GM23338 (cell line): ENCODE measurements around the gene TMEM132D. TPM values are rescaled to one million over a fixed set of nuclear protein-coding genes. Genes with fewer than 3 reads are reported as not detected.

ENCODE experiments used
- ATAC-seq: fragments of 200-7000 bp; cut with Tn5 transposase; 3 replicates; pipeline ENCODE4 v1.9.1; 2020
- DNase-seq: peaks from one replicate; pipeline ENCODE4 v3.0.0-alpha.2; 2015; ENCODE audit warnings: low spot score
- H2AFZ ChIP-seq: fragments of 200-600 bp; sonication (generic); 2 replicates; pipeline ENCODE4 v1.8.0; 2016; ENCODE audit warnings: antibody characterized with exemption, mild to moderate bottlenecking, moderate library complexity
- H3F3A ChIP-seq: fragments of 200-600 bp; sonication (generic); replicated peaks from 2 replicates; pipeline ENCODE4 v1.8.0; 2017; ENCODE audit warnings: antibody characterized with exemption, mixed run types, low read depth
- H3K27ac ChIP-seq: fragments of 200-600 bp; sonication (generic); 2 replicates; pipeline ENCODE4 v1.6.1; 2016; ENCODE audit warnings: low read depth
- H3K27me3 ChIP-seq: fragments of 200-600 bp; sonication (generic); 2 replicates; pipeline ENCODE4 v1.8.0; 2016; ENCODE audit warnings: mild to moderate bottlenecking, mixed run types, moderate library complexity; ENCODE audit not compliant: insufficient read depth
- H3K36me3 ChIP-seq: fragments of 200-600 bp; sonication (generic); 2 replicates; pipeline ENCODE4 v1.8.0; 2016; ENCODE audit warnings: mild to moderate bottlenecking; ENCODE audit not compliant: insufficient read depth
- H3K4me1 ChIP-seq: fragments of 200-600 bp; sonication (generic); 2 replicates; pipeline ENCODE4 v1.8.0; 2016; ENCODE audit warnings: mild to moderate bottlenecking, moderate library complexity; ENCODE audit not compliant: insufficient read depth
- H3K4me2 ChIP-seq: fragments of 200-600 bp; sonication (generic); 2 replicates; pipeline ENCODE4 v1.7.1; 2017; ENCODE audit warnings: mixed run types
- H3K4me3 ChIP-seq: fragments of 200-600 bp; sonication (generic); 2 replicates; pipeline ENCODE4 v1.6.1; 2016; ENCODE audit warnings: mixed run types
- H3K79me2 ChIP-seq: fragments of 200-600 bp; sonication (generic); replicated peaks from 2 replicates; pipeline ENCODE4 v1.8.0; 2017; ENCODE audit warnings: mild to moderate bottlenecking; ENCODE audit not compliant: insufficient read depth
- H3K9me2 ChIP-seq: fragments of 200-600 bp; sonication (generic); 2 replicates; pipeline ENCODE4 v1.8.0; 2017; ENCODE audit not compliant: insufficient read depth
- H4K20me1 ChIP-seq: fragments of 200-600 bp; sonication (generic); replicated peaks from 2 replicates; pipeline ENCODE4 v1.8.0; 2017; ENCODE audit warnings: mild to moderate bottlenecking; ENCODE audit not compliant: insufficient read depth
- H3K27ac Mint-ChIP-seq: 2 replicates; pipeline ENCODE4 v1.8.0; 2020; ENCODE audit warnings: inconsistent platforms, mild to moderate bottlenecking, moderate library complexity, mixed read lengths
- H3K27me3 Mint-ChIP-seq: 3 replicates; pipeline ENCODE4 v1.8.0; 2022; ENCODE audit warnings: low read depth, mild to moderate bottlenecking, moderate library complexity, mixed read lengths, inconsistent platforms; ENCODE audit not compliant: insufficient read depth, poor library complexity
- H3K36me3 Mint-ChIP-seq: 3 replicates; pipeline ENCODE4 v1.8.0; 2021; ENCODE audit warnings: low read depth, mild to moderate bottlenecking, inconsistent platforms, moderate library complexity, mixed read lengths
- H3K4me1 Mint-ChIP-seq: 3 replicates; pipeline ENCODE4 v1.8.0; 2020; ENCODE audit warnings: mild to moderate bottlenecking, inconsistent platforms, mixed read lengths
- H3K4me3 Mint-ChIP-seq: 3 replicates; pipeline ENCODE4 v1.8.0; 2021; ENCODE audit warnings: moderate library complexity, mild to moderate bottlenecking, inconsistent platforms, mixed read lengths
- H3K9me3 Mint-ChIP-seq: 3 replicates; pipeline ENCODE4 v1.8.0; 2020; ENCODE audit warnings: moderate library complexity, mild to moderate bottlenecking, inconsistent platforms, mixed read lengths
- EZH2 ChIP-seq: fragments of 200-600 bp; sonication (generic); IDR thresholded peaks from one replicate; pipeline ENCODE4 v1.8.0; 2017; ENCODE audit warnings: antibody characterized with exemption, mild to moderate bottlenecking, low read depth; ENCODE audit not compliant: unreplicated experiment
- JUNB ChIP-seq: IDR thresholded peaks from one replicate; pipeline ENCODE4 v1.6.1; 2016; ENCODE audit warnings: antibody characterized with exemption; ENCODE audit not compliant: unreplicated experiment
- NANOG ChIP-seq: IDR thresholded peaks from 2 replicates; pipeline ENCODE4 v1.6.1; 2016; ENCODE audit warnings: antibody characterized with exemption, borderline replicate concordance
- POLR2AphosphoS5 ChIP-seq: IDR thresholded peaks from 2 replicates; pipeline ENCODE4 v1.6.1; 2016; ENCODE audit warnings: antibody characterized with exemption, low read depth
- STAT1 ChIP-seq: IDR thresholded peaks from one replicate; pipeline ENCODE4 v1.6.1; 2016; ENCODE audit warnings: antibody characterized with exemption; ENCODE audit not compliant: unreplicated experiment
- ZNF331 ChIP-seq: fragments of 250-450 bp; sonication (Bioruptor Pico); IDR thresholded peaks from 2 replicates; pipeline ENCODE4 v1.5.0; 2020; ENCODE audit warnings: low read depth, mild to moderate bottlenecking, moderate library complexity
- polyA plus RNA-seq: library from polyadenylated mRNA; unstranded; fragments of >200 nt; fragmentation: Nextera tagmentation; extraction: Ambion mirVana; gene quantifications from 2 replicates; pipeline ENCODE4 v1.2.1, GENCODE V29; 2016
- total RNA-seq: library from RNA; depleted of rRNA; stranded (reverse); fragments of >200 nt; shearing (Covaris generic); gene quantifications from 2 replicates; pipeline ENCODE4 v1.2.3, GENCODE V29; 2014
- TF ChIP-seq, protein P1 (sequence below): fragments of 250-450 bp; sonication (Bioruptor Pico); IDR thresholded peaks from 2 replicates; pipeline ENCODE4 v1.5.0; 2020; ENCODE audit warnings: mild to moderate bottlenecking, moderate library complexity

The TMEM132D gene
- total and polyA plus RNA-seq, 2 experiments from 2014 or later, result 0.44 to 5.3 TPM

DNA sequence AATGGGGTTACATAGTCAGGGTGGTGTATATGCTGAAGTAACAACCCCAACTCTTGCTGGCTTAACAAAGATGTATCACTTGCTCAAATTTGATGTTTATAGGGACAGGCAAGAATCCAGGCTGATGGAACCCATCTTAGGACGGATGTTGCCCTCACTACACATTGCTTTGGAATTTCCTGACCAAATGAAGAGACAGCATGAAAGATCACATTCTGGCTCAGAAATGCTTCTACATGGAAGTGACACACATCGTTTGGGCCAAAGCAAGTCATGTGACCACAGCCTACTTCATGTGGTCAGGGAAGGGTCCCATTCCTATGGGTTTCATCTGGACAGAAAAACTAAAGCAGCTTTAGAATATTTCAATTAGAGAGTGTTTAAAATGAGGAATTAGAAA is 345.8 kb downstream of the TMEM132D start (continued):
- TF ChIP-seq, protein P1, sequence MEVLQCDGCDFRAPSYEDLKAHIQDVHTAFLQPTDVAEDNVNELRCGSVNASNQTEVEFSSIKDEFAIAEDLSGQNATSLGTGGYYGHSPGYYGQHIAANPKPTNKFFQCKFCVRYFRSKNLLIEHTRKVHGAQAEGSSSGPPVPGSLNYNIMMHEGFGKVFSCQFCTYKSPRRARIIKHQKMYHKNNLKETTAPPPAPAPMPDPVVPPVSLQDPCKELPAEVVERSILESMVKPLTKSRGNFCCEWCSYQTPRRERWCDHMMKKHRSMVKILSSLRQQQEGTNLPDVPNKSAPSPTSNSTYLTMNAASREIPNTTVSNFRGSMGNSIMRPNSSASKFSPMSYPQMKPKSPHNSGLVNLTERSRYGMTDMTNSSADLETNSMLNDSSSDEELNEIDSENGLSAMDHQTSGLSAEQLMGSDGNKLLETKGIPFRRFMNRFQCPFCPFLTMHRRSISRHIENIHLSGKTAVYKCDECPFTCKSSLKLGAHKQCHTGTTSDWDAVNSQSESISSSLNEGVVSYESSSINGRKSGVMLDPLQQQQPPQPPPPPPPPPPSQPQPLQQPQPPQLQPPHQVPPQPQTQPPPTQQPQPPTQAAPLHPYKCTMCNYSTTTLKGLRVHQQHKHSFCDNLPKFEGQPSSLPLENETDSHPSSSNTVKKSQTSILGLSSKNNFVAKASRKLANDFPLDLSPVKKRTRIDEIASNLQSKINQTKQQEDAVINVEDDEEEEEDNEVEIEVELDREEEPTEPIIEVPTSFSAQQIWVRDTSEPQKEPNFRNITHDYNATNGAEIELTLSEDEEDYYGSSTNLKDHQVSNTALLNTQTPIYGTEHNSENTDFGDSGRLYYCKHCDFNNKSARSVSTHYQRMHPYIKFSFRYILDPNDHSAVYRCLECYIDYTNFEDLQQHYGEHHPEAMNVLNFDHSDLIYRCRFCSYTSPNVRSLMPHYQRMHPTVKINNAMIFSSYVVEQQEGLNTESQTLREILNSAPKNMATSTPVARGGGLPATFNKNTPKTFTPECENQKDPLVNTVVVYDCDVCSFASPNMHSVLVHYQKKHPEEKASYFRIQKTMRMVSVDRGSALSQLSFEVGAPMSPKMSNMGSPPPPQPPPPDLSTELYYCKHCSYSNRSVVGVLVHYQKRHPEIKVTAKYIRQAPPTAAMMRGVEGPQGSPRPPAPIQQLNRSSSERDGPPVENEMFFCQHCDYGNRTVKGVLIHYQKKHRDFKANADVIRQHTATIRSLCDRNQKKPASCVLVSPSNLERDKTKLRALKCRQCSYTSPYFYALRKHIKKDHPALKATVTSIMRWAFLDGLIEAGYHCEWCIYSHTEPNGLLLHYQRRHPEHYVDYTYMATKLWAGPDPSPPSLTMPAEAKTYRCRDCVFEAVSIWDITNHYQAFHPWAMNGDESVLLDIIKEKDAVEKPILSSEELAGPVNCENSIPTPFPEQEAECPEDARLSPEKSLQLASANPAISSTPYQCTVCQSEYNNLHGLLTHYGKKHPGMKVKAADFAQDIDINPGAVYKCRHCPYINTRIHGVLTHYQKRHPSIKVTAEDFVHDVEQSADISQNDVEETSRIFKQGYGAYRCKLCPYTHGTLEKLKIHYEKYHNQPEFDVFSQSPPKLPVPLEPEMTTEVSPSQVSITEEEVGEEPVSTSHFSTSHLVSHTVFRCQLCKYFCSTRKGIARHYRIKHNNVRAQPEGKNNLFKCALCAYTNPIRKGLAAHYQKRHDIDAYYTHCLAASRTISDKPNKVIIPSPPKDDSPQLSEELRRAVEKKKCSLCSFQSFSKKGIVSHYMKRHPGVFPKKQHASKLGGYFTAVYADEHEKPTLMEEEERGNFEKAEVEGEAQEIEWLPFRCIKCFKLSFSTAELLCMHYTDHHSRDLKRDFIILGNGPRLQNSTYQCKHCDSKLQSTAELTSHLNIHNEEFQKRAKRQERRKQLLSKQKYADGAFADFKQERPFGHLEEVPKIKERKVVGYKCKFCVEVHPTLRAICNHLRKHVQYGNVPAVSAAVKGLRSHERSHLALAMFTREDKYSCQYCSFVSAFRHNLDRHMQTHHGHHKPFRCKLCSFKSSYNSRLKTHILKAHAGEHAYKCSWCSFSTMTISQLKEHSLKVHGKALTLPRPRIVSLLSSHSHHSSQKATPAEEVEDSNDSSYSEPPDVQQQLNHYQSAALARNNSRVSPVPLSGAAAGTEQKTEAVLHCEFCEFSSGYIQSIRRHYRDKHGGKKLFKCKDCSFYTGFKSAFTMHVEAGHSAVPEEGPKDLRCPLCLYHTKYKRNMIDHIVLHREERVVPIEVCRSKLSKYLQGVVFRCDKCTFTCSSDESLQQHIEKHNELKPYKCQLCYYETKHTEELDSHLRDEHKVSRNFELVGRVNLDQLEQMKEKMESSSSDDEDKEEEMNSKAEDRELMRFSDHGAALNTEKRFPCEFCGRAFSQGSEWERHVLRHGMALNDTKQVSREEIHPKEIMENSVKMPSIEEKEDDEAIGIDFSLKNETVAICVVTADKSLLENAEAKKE (CRISPR knock-in tag), result no peak

DNA sequence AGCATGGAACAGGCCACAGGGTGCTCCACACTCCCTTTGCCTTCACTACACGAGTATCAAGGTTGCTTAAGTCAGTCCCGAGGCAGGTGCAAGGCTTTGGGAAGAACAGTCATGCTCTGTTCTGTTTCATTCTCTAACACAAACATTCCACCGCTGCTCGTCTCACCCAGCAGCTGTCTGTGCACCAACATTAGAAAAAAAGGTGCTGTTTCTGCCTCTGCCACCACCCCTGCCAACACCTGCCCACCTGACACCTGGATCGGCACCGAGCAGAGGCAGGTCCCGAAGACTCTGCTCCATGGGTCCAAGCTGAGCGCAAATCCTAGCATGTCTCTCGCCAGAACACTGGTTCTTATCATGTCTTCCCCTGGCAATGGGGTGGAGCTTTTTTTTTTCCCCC is 347.7 kb downstream of the TMEM132D start:
- Histone ChIP-seq H4K20me1 (no peaks in the 10 kb centered on the region), H3K27ac (no peak overlapping the region), H2AFZ (no peak overlapping the region), H3K4me1 (no peaks in the 10 kb centered on the region), H3K4me2 (no peak overlapping the region), H3K4me3 (no peak overlapping the region), H3K79me2 (no peaks in the 10 kb centered on the region), H3K36me3 (no peaks in the 10 kb centered on the region), H3K9me2 (no peaks in the 10 kb centered on the region), H3K27me3 (no peaks in the 10 kb centered on the region), H3F3A (no peaks in the 10 kb centered on the region)
- DNase-seq (no peak), ATAC-seq (no peak)
- H3K27me3 Mint-ChIP-seq, result peaks cover 2% of the 10 kb centered on the region
- H3K9me3 Mint-ChIP-seq, result peaks cover 99% of the 10 kb centered on the region
- peaks cover 46% of the 10 kb centered on the region for H3K36me3 Mint-ChIP-seq
- H3K27ac Mint-ChIP-seq, result no peak overlapping the region
- H3K4me3 Mint-ChIP-seq, result no peak overlapping the region
- no peaks in the 10 kb centered on the region for H3K4me1 Mint-ChIP-seq
- TF ChIP-seq ZNF331 (CRISPR knock-in tag) (no peak), NANOG (no peak), STAT1 (no peak), JUNB (no peak), EZH2 (no peak), POLR2AphosphoS5 (no peak)
- TF ChIP-seq, protein P1 (CRISPR knock-in tag), result no peak
